Fibroblast of pulmonary artery (primary cell): ENCODE measurements around the gene CPB2.

Source experiments
- DNase-seq: peaks from one replicate; pipeline ENCODE4 v3.0.0-alpha.2; 2010; ENCODE audit warnings: low read depth
- H3K4me3 ChIP-seq: replicated peaks from 2 replicates; pipeline ENCODE4 v1.5.1; 2011; ENCODE audit warnings: low read depth, mild to moderate bottlenecking, control low read depth, low read length, moderate library complexity
- CTCF ChIP-seq: IDR thresholded peaks from 2 replicates; pipeline ENCODE4 v1.5.1; 2011; ENCODE audit warnings: mild to moderate bottlenecking, control low read depth, low read length, inconsistent platforms; ENCODE audit errors: missing control alignments

CPB2 gene

DNA sequence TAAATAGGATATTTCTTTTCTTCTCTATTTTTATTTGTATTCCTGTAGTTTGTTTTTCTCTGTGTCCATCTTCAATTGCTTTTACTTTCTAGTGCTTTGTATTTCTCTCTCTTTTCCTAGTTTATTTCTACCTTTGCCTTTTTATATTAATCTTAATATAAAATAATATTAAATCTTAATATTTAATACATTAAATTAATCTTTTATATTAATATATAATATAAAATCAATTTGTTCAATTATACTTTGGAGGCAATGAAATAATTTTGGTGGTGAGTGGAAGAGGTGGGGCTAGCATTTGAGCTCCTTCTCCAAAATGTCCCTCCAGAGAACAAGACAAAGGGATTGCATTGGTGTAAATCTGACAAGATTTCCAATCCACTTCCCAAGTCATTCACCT is 6.3 kb upstream of the CPB2 start:
- TF ChIP-seq CTCF, result no peak
- DNase-seq, result no peak
- H3K4me3 ChIP-seq, result no peak overlapping the region

DNA sequence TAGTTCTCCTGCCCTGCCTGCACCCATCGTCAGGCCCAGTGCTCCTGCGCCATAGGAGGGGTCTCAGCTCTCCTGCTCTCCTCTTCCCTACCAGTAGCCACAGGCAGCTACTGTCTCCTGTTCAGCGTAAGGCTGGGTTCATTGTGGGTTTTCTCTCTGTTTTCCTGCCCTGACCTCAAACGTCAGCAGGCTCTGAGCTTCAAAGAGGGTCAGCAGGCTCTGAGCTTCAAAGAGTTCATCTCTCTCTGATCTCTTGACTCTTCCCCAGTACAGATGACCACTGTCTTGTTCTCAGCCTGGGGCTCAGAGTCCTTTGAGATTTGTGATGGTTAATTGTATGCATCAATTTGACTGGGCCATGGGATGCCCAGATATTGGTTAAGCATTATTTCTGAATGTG is 4.6 kb upstream of the CPB2 start:
- no peak for TF ChIP-seq CTCF
- H3K4me3 ChIP-seq, result no peak overlapping the region
- DNase-seq, result no peak

- DNase-seq, result no peak
- no peak for TF ChIP-seq CTCF
- H3K4me3 ChIP-seq, result no peak overlapping the region
These were observed 2.1 kb upstream of the CPB2 start for GRCh38 chr13:46106839-46107371.

DNA sequence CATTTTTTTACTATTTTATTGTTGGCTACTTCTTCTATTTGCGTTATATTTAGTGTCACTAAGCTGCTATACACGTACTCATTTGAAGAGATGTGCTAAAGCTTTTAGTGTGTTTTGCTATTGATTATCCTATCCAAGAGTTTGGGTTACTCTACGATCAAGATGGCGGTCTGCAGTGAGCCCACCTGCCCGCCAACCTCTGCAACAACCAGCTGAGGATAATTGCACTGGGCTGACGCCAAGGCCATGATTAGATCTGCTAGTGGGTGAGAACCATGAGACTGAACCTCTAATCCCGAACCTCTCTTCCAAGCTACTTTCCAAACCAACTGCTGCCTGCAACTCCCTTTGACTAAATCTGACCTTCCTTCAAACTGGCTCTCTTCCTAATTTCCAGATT is 1.8 kb downstream of the CPB2 start:
- H3K4me3 ChIP-seq, result no peak overlapping the region
- DNase-seq, result no peak
- no peak for TF ChIP-seq CTCF

DNA sequence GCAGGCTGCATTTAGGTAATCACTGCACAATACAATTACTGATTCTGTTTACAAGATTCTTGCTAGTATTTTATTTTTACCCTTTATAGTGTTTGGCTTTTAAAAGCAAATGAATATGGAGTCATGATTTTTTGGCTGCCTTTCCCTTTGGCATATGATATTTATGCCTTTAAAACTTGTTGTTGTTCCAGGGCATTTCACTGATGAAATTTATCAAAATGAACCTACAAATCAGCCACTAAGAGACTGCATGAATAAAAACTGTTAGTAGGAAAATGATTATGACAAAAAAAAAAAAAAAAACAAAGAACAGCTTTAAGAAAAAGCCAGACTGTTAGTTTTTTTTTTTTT is 2.6 kb downstream of the CPB2 start:
- H3K4me3 ChIP-seq, result no peak overlapping the region
- TF ChIP-seq CTCF, result no peak
- DNase-seq, result no peak

- H3K4me3 ChIP-seq, result no peak overlapping the region
- no peak for DNase-seq
- no peak for TF ChIP-seq CTCF
These were observed 3.2 kb downstream of the CPB2 start for GRCh38 chr13:46101484-46102254.

GRCh38 chr13:46101002-46101401 is 3.8 kb downstream of the CPB2 start:
- DNase-seq, result no peak
- H3K4me3 ChIP-seq, result no peak overlapping the region
- TF ChIP-seq CTCF, result no peak
